Keratinocyte (primary cell): ENCODE data around the gene MLH1. TPM values are rescaled to one million over a fixed set of nuclear protein-coding genes. Genes with fewer than 3 reads are reported as not detected.

Source experiments
- DNase-seq: peaks from one replicate; pipeline ENCODE4 v3.0.0-alpha.2; 2011; ENCODE audit warnings: low read depth, missing footprints, low spot score
- FAIRE-seq: peaks from 2 replicates; lab custom pipeline; 2011; peaks lifted over from hg19 to GRCh38; lab: Jason Lieb, UNC
- H2AFZ ChIP-seq: 2 replicates; pipeline ENCODE4 v1.6.0; 2012; ENCODE audit warnings: low read length, control low read depth, inconsistent platforms; ENCODE audit not compliant: control insufficient read depth
- H3K27ac ChIP-seq: 2 replicates; pipeline ENCODE4 v1.5.1; 2011; ENCODE audit warnings: low read length; ENCODE audit not compliant: control insufficient read depth, insufficient read depth
- H3K27me3 ChIP-seq: 3 replicates; pipeline ENCODE4 v1.6.0; 2011; ENCODE audit warnings: low read length; ENCODE audit not compliant: control insufficient read depth, insufficient read depth; ENCODE audit errors: extremely low read depth
- H3K36me3 ChIP-seq, 2 experiments: 2 replicates in 1 of 2; 3 replicates in 1 of 2; pipeline ENCODE4 v1.5.1; 2011; ENCODE audit warnings: low read length in 2 of 2, mild to moderate bottlenecking in 1 of 2; ENCODE audit not compliant: control insufficient read depth in 2 of 2, insufficient read depth in 2 of 2; ENCODE audit errors: extremely low read depth in 1 of 2
- H3K4me1 ChIP-seq: 3 replicates; pipeline ENCODE4 v1.5.1; 2011; ENCODE audit warnings: low read length; ENCODE audit not compliant: control insufficient read depth, insufficient read depth; ENCODE audit errors: extremely low read depth
- H3K4me2 ChIP-seq: 3 replicates; pipeline ENCODE4 v1.6.0; 2011; ENCODE audit warnings: low read depth, low read length; ENCODE audit not compliant: control insufficient read depth, insufficient read depth; ENCODE audit errors: extremely low read depth
- H3K4me3 ChIP-seq, 3 experiments: fragments of 200-600 bp in 1 of 3; sonication (generic) in 1 of 3; 2 replicates in 2 of 3; 3 replicates in 1 of 3; pipeline ENCODE4 v1.5.1; 2011 to 2016; ENCODE audit warnings: low read length in 3 of 3, mild to moderate bottlenecking in 3 of 3, control low read depth in 2 of 3, inconsistent platforms in 1 of 3, low read depth in 1 of 3, mixed read lengths in 1 of 3, mixed run types in 1 of 3, moderate library complexity in 1 of 3; ENCODE audit not compliant: control insufficient read depth in 2 of 3, insufficient read depth in 2 of 3; ENCODE audit errors: extremely low read depth in 1 of 3
- H3K79me2 ChIP-seq: 2 replicates; pipeline ENCODE4 v1.6.0; 2012; ENCODE audit warnings: low read length; ENCODE audit not compliant: control insufficient read depth, insufficient read depth
- H3K9ac ChIP-seq: 3 replicates; pipeline ENCODE4 v1.6.0; 2011; ENCODE audit warnings: low read length; ENCODE audit not compliant: control insufficient read depth, insufficient read depth; ENCODE audit errors: extremely low read depth
- H3K9me1 ChIP-seq: 3 replicates; pipeline ENCODE4 v1.6.0; 2011; ENCODE audit warnings: low read length; ENCODE audit not compliant: control insufficient read depth, insufficient read depth; ENCODE audit errors: extremely low read depth
- H3K9me3 ChIP-seq: 2 replicates; pipeline ENCODE4 v1.5.1; 2012; ENCODE audit warnings: low read depth, low read length; ENCODE audit not compliant: control insufficient read depth
- H4K20me1 ChIP-seq: 3 replicates; pipeline ENCODE4 v1.6.0; 2011; ENCODE audit warnings: low read length; ENCODE audit not compliant: control insufficient read depth, insufficient read depth; ENCODE audit errors: extremely low read depth
- EZH2 ChIP-seq: IDR thresholded peaks from one replicate; pipeline ENCODE4 v1.6.1; 2012; ENCODE audit warnings: inconsistent platforms, mild to moderate bottlenecking, low read length, moderate library complexity
- dilution Hi-C: fragments of 300-500 bp; cut with MboI; formaldehyde crosslinking; loops from one replicate; pipeline ENCODE4 v1.7.0; 2020; ENCODE audit warnings: low sequenced_read_pairs; ENCODE audit not compliant: extremely low pct_ligation_motif_present
- polyA plus RNA-seq, 5 experiments: library from polyadenylated mRNA; depleted of rRNA in 3 of 5; stranded (reverse) in 3 of 5; stranded (forward) in 1 of 5; unstranded in 1 of 5; fragments of >200 nt; gene quantifications; 1 replicate in 1 of 5; 2 replicates in 3 of 5; 3 replicates in 1 of 5; pipeline versions ENCODE4 v1.2.1 to v1.2.3, GENCODE V29; 2011 to 2012; ENCODE audit warnings: missing spikeins in 2 of 5, low read depth in 1 of 5, low replicate concordance in 1 of 5
- TF ChIP-seq, protein P1 (sequence below), 3 experiments: IDR thresholded peaks in 1 of 3; conservative IDR thresholded peaks in 1 of 3; optimal IDR thresholded peaks in 1 of 3; 2 replicates in 2 of 3; 3 replicates in 1 of 3; pipeline versions ENCODE3 to v1.5.1; 2011; ENCODE audit warnings: low read length in 3 of 3, mild to moderate bottlenecking in 3 of 3, moderate library complexity in 2 of 3, control low read depth in 1 of 3, inconsistent platforms in 1 of 3; ENCODE audit not compliant: insufficient read depth in 2 of 3; ENCODE audit errors: extremely low read depth in 1 of 3

Gene MLH1
- polyA plus RNA-seq, 1 donor (not counting 4 experiments of a cell fraction or from before 2014, with no cell fraction given), result 44.7 TPM

DNA sequence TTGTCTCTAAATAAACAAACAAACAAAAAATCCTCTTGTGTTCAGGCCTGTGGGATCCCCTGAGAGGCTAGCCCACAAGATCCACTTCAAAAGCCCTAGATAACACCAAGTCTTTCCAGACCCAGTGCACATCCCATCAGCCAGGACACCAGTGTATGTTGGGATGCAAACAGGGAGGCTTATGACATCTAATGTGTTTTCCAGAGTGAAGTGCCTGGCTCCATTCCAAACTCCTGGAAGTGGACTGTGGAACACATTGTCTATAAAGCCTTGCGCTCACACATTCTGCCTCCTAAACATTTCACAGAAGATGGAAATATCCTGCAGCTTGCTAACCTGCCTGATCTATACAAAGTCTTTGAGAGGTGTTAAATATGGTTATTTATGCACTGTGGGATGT, 57.0 kb downstream of the MLH1 start:
- no peaks in the 10 kb centered on the region for H3K79me2 ChIP-seq
- H2AFZ ChIP-seq, result no peak overlapping the region
- no peak overlapping the region for H3K4me3 ChIP-seq
- no peak for FAIRE-seq
- dilution Hi-C loops, result no loop called here
- H3K4me2 ChIP-seq, result no peak overlapping the region
- no peak overlapping the region for H3K9ac ChIP-seq
- H3K27me3 ChIP-seq, result no peaks in the 10 kb centered on the region
- no peak overlapping the region for H3K27ac ChIP-seq
- TF ChIP-seq, protein P1, sequence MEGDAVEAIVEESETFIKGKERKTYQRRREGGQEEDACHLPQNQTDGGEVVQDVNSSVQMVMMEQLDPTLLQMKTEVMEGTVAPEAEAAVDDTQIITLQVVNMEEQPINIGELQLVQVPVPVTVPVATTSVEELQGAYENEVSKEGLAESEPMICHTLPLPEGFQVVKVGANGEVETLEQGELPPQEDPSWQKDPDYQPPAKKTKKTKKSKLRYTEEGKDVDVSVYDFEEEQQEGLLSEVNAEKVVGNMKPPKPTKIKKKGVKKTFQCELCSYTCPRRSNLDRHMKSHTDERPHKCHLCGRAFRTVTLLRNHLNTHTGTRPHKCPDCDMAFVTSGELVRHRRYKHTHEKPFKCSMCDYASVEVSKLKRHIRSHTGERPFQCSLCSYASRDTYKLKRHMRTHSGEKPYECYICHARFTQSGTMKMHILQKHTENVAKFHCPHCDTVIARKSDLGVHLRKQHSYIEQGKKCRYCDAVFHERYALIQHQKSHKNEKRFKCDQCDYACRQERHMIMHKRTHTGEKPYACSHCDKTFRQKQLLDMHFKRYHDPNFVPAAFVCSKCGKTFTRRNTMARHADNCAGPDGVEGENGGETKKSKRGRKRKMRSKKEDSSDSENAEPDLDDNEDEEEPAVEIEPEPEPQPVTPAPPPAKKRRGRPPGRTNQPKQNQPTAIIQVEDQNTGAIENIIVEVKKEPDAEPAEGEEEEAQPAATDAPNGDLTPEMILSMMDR (optimal IDR thresholded peaks at IDR 0.05 in 1 of 3, IDR thresholded peaks at IDR 0.05 in 1 of 3, conservative IDR thresholded peaks at IDR 0.05 in 1 of 3; ENCODE audit: extremely low read depth in 1 of 3, insufficient read depth in 2 of 3, low read length in 3 of 3), result no peak
- no peak for TF ChIP-seq EZH2
- H3K9me3 ChIP-seq, result no peaks in the 10 kb centered on the region
- DNase-seq, result no peak
- H3K4me1 ChIP-seq, result no peaks in the 10 kb centered on the region
- no peaks in the 10 kb centered on the region for H4K20me1 ChIP-seq
- peaks cover 32 to 49% of the 10 kb centered on the region in 2 experiments for H3K36me3 ChIP-seq
- H3K9me1 ChIP-seq, result no peaks in the 10 kb centered on the region

DNA sequence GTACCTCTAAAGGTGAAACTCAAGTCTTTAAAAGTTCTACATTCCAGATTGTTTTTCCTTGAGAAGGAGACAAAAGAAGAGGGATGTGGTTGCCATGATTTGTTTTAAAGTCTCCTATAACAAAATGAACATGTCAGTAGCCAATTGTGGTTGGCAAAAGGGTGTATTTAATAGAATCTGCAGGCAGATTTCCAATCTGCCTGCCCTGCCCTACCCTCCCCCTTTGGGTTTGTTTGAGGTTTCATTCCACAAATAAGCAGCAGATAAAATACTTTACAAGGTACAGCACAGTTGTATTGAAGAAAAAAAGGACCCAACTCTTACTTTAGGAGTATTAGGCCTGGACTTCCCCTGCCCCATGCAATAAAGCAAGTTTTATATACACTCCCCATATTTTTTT, 59.5 kb downstream of the MLH1 start:
- DNase-seq, result no peak
- no peak overlapping the region for H3K9ac ChIP-seq
- H3K4me3 ChIP-seq, result no peak overlapping the region
- no peaks in the 10 kb centered on the region for H3K9me1 ChIP-seq
- H3K4me1 ChIP-seq, result no peaks in the 10 kb centered on the region
- dilution Hi-C loops, result no loop called here
- TF ChIP-seq, protein P1 (optimal IDR thresholded peaks at IDR 0.05 in 1 of 3, IDR thresholded peaks at IDR 0.05 in 1 of 3, conservative IDR thresholded peaks at IDR 0.05 in 1 of 3; ENCODE audit: extremely low read depth in 1 of 3, insufficient read depth in 2 of 3, low read length in 3 of 3), result no peak
- TF ChIP-seq EZH2, result no peak
- H3K36me3 ChIP-seq, result peaks cover 37 to 52% of the 10 kb centered on the region in 2 experiments
- H2AFZ ChIP-seq, result no peak overlapping the region
- no peaks in the 10 kb centered on the region for H4K20me1 ChIP-seq
- no peaks in the 10 kb centered on the region for H3K79me2 ChIP-seq
- FAIRE-seq, result no peak
- no peak overlapping the region for H3K27ac ChIP-seq
- no peaks in the 10 kb centered on the region for H3K27me3 ChIP-seq
- no peaks in the 10 kb centered on the region for H3K9me3 ChIP-seq
- H3K4me2 ChIP-seq, result no peak overlapping the region
